ENCODE results near the gene GORASP1. TPM values are rescaled to one million over a fixed set of nuclear protein-coding genes. Genes with fewer than 3 reads are reported as not detected.

Gene GORASP1
- total RNA-seq, 2 experiments from 2014 or later, result 51.5 to 59.9 TPM

DNA sequence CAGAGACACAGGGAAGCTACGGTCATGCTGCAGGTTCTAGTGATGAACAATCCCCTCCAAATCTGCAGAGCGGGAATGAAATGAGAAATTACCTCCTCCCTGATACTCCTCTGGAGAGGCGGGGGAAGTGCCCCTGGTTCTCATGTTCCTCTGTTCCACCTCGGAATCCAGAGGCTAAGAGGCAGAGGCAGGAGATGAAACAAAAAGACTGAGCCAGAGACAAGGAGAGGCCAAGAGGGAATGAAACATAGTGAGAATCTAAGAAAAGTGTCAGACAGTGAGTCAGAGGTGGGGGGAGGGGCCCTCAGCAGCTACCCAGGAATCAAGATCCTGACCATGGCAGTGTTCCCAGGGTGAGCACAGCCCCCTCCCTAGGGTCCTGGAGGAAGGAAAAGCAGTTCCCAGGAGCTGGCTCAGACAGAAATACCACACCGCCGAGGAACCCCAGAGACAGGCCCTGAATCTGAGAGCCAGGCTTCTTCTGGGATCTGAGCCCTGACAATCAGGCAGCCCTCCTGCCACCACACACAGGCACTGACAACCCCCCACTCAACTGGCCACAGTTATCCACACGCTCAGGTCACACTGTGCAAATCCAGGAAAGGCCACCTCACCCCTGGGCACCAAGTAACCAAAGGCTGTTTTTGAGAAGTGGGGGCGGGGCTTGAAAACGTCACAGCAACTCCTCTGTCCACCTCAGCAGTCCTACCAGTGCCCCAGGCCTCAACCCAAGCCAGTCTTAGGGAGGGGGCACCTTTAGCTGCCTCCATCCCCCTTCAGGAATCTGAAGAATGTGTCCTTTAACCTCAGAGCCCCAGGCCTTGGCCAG is 43.6 kb upstream of the GORASP1 start:
- peaks cover 6% of the 10 kb centered on the region for H3K36me3 ChIP-seq (ENCODE audit: insufficient read depth, low read length)
- DNase-seq (ENCODE audit: low spot score), result no peak
- H3K9me2 ChIP-seq (ENCODE audit: insufficient read depth, low read length), result no peaks in the 10 kb centered on the region
- TF ChIP-seq EZH2phosphoT487 (IDR thresholded peaks at IDR 0.05; ENCODE audit: borderline replicate concordance, low read depth, low read length), result no peak
- TF ChIP-seq, protein P1, sequence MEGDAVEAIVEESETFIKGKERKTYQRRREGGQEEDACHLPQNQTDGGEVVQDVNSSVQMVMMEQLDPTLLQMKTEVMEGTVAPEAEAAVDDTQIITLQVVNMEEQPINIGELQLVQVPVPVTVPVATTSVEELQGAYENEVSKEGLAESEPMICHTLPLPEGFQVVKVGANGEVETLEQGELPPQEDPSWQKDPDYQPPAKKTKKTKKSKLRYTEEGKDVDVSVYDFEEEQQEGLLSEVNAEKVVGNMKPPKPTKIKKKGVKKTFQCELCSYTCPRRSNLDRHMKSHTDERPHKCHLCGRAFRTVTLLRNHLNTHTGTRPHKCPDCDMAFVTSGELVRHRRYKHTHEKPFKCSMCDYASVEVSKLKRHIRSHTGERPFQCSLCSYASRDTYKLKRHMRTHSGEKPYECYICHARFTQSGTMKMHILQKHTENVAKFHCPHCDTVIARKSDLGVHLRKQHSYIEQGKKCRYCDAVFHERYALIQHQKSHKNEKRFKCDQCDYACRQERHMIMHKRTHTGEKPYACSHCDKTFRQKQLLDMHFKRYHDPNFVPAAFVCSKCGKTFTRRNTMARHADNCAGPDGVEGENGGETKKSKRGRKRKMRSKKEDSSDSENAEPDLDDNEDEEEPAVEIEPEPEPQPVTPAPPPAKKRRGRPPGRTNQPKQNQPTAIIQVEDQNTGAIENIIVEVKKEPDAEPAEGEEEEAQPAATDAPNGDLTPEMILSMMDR (conservative IDR thresholded peaks at IDR 0.05; ENCODE audit: low read length), result no peak
- POLR2A ChIA-PET, result interaction anchor here (0.6 to 1.1 kb wide), 3 partner anchors 22 to 76 kb away, joined by 3 to 9 read pairs (median 4); no protein-coding TSS in a partner anchor
- peak overlapping the region; percentile 92 for H3K4me2 ChIP-seq (ENCODE audit: low read length)
- H4K20me1 ChIP-seq (ENCODE audit: insufficient read depth, low read length), result 0 out of 2 replicates have a peak, but pooled peaks cover 6% of the 10 kb centered on the region
- peaks cover 67% of the 10 kb centered on the region for H3K4me1 ChIP-seq (ENCODE audit: insufficient read depth, low read length, poor library complexity, severe bottlenecking)
- no peak overlapping the region for H2AFZ ChIP-seq (ENCODE audit: low read length)
- H3K27ac ChIP-seq (ENCODE audit: low read depth, low read length, poor library complexity, severe bottlenecking), result peak overlapping the region; percentile 90
- H3K79me2 ChIP-seq (ENCODE audit: insufficient read depth, low read depth, low read length), result peaks cover 65% of the 10 kb centered on the region
- BruUV-seq (replicated peaks), result no TSS peak
- CTCF ChIA-PET (ENCODE audit: unreplicated experiment), result interaction anchor here (0.6 kb wide), 1 partner anchor 654 kb away, joined by 3 read pairs; no protein-coding TSS in a partner anchor
- H3K4me3 ChIP-seq (ENCODE audit: low read depth, low read length, poor library complexity, severe bottlenecking), result peak overlapping the region; percentile 79
- no peaks in the 10 kb centered on the region for H3K9me3 ChIP-seq (ENCODE audit: low read length)
- intact Hi-C loops (cut with micrococcal nuclease; ENCODE audit: unreplicated experiment), result no loop called here

DNA sequence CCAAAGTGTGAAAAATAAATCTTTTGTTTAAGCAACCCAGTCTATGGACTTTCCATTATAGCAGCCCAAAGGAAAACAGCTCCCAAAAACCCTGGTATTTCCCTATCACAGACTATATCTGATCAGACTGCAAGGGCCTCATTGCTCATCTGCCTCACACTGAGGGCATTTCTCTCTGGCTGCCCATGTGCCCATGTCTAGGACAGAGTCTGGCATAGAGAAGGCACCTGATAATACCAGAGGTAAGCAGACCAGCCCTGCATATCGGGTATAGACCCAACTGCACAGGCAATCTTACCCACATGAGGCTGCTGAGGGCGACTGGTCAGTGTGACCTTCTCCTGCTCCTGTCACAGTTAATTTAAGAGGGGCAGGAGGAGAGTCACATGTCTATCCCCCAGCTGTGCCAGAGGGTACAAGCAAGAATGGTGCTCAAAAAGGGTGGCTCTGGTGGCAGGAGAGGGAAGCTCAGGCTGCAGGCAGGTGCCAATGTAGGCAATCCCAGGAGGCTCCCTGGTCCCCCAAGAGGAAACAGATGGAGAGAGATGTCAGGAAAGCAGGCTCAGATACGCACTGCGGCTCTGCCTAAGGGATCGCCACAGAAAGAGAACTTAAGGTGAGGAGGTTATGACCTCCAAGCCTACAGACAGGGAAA is 42.8 kb upstream of the GORASP1 start:
- Histone ChIP-seq H3K9me3 (ENCODE audit: low read length) (no peaks in the 10 kb centered on the region), H4K20me1 (ENCODE audit: insufficient read depth, low read length) (0 out of 2 replicates have a peak, but pooled peaks cover 6% of the 10 kb centered on the region), H3K4me3 (ENCODE audit: low read depth, low read length, poor library complexity, severe bottlenecking) (peak overlapping the region; percentile 79), H2AFZ (ENCODE audit: low read length) (no peak overlapping the region), H3K4me1 (ENCODE audit: insufficient read depth, low read length, poor library complexity, severe bottlenecking) (peaks cover 70% of the 10 kb centered on the region), H3K4me2 (ENCODE audit: low read length) (peak overlapping the region; percentile 92), H3K27ac (ENCODE audit: low read depth, low read length, poor library complexity, severe bottlenecking) (peak overlapping the region; percentile 90), H3K36me3 (ENCODE audit: insufficient read depth, low read length) (peaks cover 13% of the 10 kb centered on the region), H3K9me2 (ENCODE audit: insufficient read depth, low read length) (no peaks in the 10 kb centered on the region), H3K79me2 (ENCODE audit: insufficient read depth, low read depth, low read length) (peaks cover 71% of the 10 kb centered on the region)
- no peak for DNase-seq (ENCODE audit: low spot score)
- ChIA-PET CTCF (ENCODE audit: unreplicated experiment) (interaction anchor here (0.6 to 1.3 kb wide), 3 partner anchors 23 to 138 kb away, joined by 4 to 5 read pairs (median 5); no protein-coding TSS in a partner anchor), POLR2A (interaction anchor here (0.6 to 2.1 kb wide), 9 partner anchors 9 to 141 kb away, joined by 3 to 9 read pairs (median 4); partner anchors contain the start of genes GORASP1 and TTC21A)
- BruUV-seq (replicated peaks), result no TSS peak
- TF ChIP-seq, protein P1 (conservative IDR thresholded peaks at IDR 0.05; ENCODE audit: low read length), result peak; percentile 37; the same call in 1 of the 2 replicates
- no peak for TF ChIP-seq EZH2phosphoT487 (IDR thresholded peaks at IDR 0.05; ENCODE audit: borderline replicate concordance, low read depth, low read length)
- intact Hi-C loops (cut with micrococcal nuclease; ENCODE audit: unreplicated experiment), result no loop called here

Data from OCI-LY7 (cell line).